Right lobe of liver (tissue), 6 donors: ENCODE results near the gene C10orf120. TPM values are rescaled to one million over a fixed set of nuclear protein-coding genes. Genes with fewer than 3 reads are reported as not detected.

Experiments
- ATAC-seq, 4 donors: fragments of 200-7000 bp; cut with Tn5 transposase; one replicate each; pipeline ENCODE4 v1.9.1; 2020; ENCODE audit warnings: mild to moderate bottlenecking in 4 of 4, moderate library complexity in 4 of 4
- DNase-seq, 3 donors: peaks; one replicate each; pipeline ENCODE4 v3.0.0-alpha.2; 2020
- H3K27ac ChIP-seq, 3 donors: fragments of 200-600 bp; one replicate each; pipeline ENCODE4 v1.8.0; 2022
- H3K27me3 ChIP-seq, 2 donors: fragments of 200-600 bp; one replicate each; pipeline ENCODE4 v1.8.0; 2022
- H3K36me3 ChIP-seq, 4 donors: fragments of 200-600 bp; sonication (generic) in 1 of 4; one replicate each; pipeline versions ENCODE4 v1.5.1 to v1.8.0; 2017 to 2022; ENCODE audit warnings: control low read depth in 1 of 4
- H3K4me1 ChIP-seq, 4 donors: fragments of 200-600 bp; sonication (generic) in 1 of 4; one replicate each; pipeline versions ENCODE4 v1.5.1 to v1.8.0; 2017 to 2022; ENCODE audit warnings: control low read depth in 1 of 4
- H3K4me3 ChIP-seq, 3 donors: fragments of 200-600 bp; one replicate each; pipeline ENCODE4 v1.8.0; 2022
- H3K9me3 ChIP-seq, 4 donors: fragments of 200-600 bp; sonication (generic) in 1 of 4; one replicate each; pipeline versions ENCODE4 v1.5.1 to v1.8.0; 2017 to 2022; ENCODE audit warnings: control low read depth in 1 of 4
- CTCF ChIP-seq, 4 donors: fragments of 200-600 bp in 3 of 4; fragments of 450-650 bp in 1 of 4; IDR thresholded peaks; one replicate each; pipeline versions ENCODE4 v1.5.1 to v1.8.0; 2016 to 2022; ENCODE audit warnings: antibody characterized with exemption in 4 of 4, mild to moderate bottlenecking in 2 of 4
- POLR2A ChIP-seq: fragments of 450-650 bp; IDR thresholded peaks from one replicate; pipeline ENCODE4 v1.6.1; 2017; ENCODE audit warnings: antibody characterized with exemption, mild to moderate bottlenecking
- WGBS: methylation state at CpG from one replicate; pipeline ENCODE4 v1.1.6; 2018; ENCODE audit warnings: low coverage, low lambda C conversion rate; ENCODE audit not compliant: insufficient coverage; ENCODE audit errors: missing lambda C conversion rate; 5-methylcytosine and 5-hydroxymethylcytosine counted together
- intact Hi-C, 2 donors: fragments of 100-400 bp; cut with DNase I; formaldehyde crosslinking; loops; one replicate each; pipeline versions ENCODE4 v1.11.2 to v1.14.1; 2022
- total RNA-seq, 6 experiments: library from RNA; depleted of rRNA in 2 of 6; stranded (reverse); fragments of >200 nt in 2 of 6; fragmentation: NEBNext Ultra II Directional in 3 of 6; extraction: Animal tissue kit (Norgen Biotek cat#: 25700) in 3 of 6; gene quantifications; one replicate each; pipeline versions ENCODE4 v1.1.0 to v1.2.4, GENCODE V29; 2016 to 2023
- donor health status: DM: no; HTN: yes; CAD: no.
- donor health status: DM: no; HTN: no; CAD: no.
- donor health status: DM: no; HTN: no; CAD: no.
- donor health status: DM: no; HTN: yes; CAD: no.
- donor health status: DM: no; HTN: yes; CAD: no.

C10orf120 gene
- total RNA-seq, 6 experiments from 2014 or later: not detected

GRCh38 chr10:122721111-122721510 lies 21.5 kb upstream of the C10orf120 start:
- Histone ChIP-seq H3K27ac (no peak overlapping the region), H3K9me3 (no peaks in the 10 kb centered on the region), H3K4me3 (no peak overlapping the region), H3K4me1 (no peaks in the 10 kb centered on the region), H3K36me3 (no peaks in the 10 kb centered on the region), H3K27me3 (no peaks in the 10 kb centered on the region)
- DNase-seq: no peak
- WGBS: 84% methylated on average over 3 of the region's 3 CpGs
- no peak for ATAC-seq
- intact Hi-C loops: no loop called here
- no peak for TF ChIP-seq POLR2A

GRCh38 chr10:122716025-122716424 lies 16.4 kb upstream of the C10orf120 start:
- no peaks in the 10 kb centered on the region for H3K4me1 ChIP-seq
- no peak for ATAC-seq

GRCh38 chr10:122715576-122715975 lies 15.9 kb upstream of the C10orf120 start:
- TF ChIP-seq POLR2A (no peak), CTCF (IDR thresholded peaks at IDR 0.05) (no peak)
- H3K27ac ChIP-seq: no peak overlapping the region
- DNase-seq (no peak), ATAC-seq (no peak)
- 66% methylated on average over 5 of the region's 9 CpGs for WGBS
- intact Hi-C loops: no loop called here
- no peaks in the 10 kb centered on the region for H3K27me3 ChIP-seq
- no peak overlapping the region for H3K4me3 ChIP-seq
- H3K9me3 ChIP-seq: no peaks in the 10 kb centered on the region
- no peaks in the 10 kb centered on the region for H3K4me1 ChIP-seq
- no peaks in the 10 kb centered on the region for H3K36me3 ChIP-seq

More at GRCh38 chr10:122716025-122716424, 16.4 kb upstream of the C10orf120 start:
- no peaks in the 10 kb centered on the region for H3K27me3 ChIP-seq
- H3K4me3 ChIP-seq: no peak overlapping the region
- intact Hi-C loops: no loop called here
- no peaks in the 10 kb centered on the region for H3K9me3 ChIP-seq
- DNase-seq: no peak
- 42% methylated on average over 2 of the region's 2 CpGs for WGBS
- no peak overlapping the region for H3K27ac ChIP-seq
- no peaks in the 10 kb centered on the region for H3K36me3 ChIP-seq
- no peak for TF ChIP-seq POLR2A
- no peak for TF ChIP-seq CTCF (IDR thresholded peaks at IDR 0.05)

- no peaks in the 10 kb centered on the region for H3K9me3 ChIP-seq
- intact Hi-C loops: no loop called here
- H3K4me1 ChIP-seq: no peaks in the 10 kb centered on the region
- H3K36me3 ChIP-seq: no peaks in the 10 kb centered on the region
- H3K27me3 ChIP-seq: no peaks in the 10 kb centered on the region
- WGBS: 53% methylated on average over 7 of the region's 7 CpGs
- ATAC-seq (no peak), DNase-seq (no peak)
- no peak overlapping the region for H3K27ac ChIP-seq
- no peak for TF ChIP-seq CTCF (IDR thresholded peaks at IDR 0.05)
- no peak for TF ChIP-seq POLR2A
- no peak overlapping the region for H3K4me3 ChIP-seq
Observed at GRCh38 chr10:122713091-122713885, 13.6 kb upstream of the C10orf120 start.

GRCh38 chr10:122710576-122710975 lies 10.9 kb upstream of the C10orf120 start:
- ATAC-seq (no peak), DNase-seq (no peak)
- H3K4me1 ChIP-seq: no peaks in the 10 kb centered on the region
- intact Hi-C loops: no loop called here
- no peaks in the 10 kb centered on the region for H3K36me3 ChIP-seq
- no peaks in the 10 kb centered on the region for H3K27me3 ChIP-seq
- H3K9me3 ChIP-seq: no peaks in the 10 kb centered on the region
- WGBS: 50% methylated on average over 1 of the region's 1 CpG
- no peak overlapping the region for H3K4me3 ChIP-seq
- TF ChIP-seq CTCF (IDR thresholded peaks at IDR 0.05): no peak
- no peak for TF ChIP-seq POLR2A
- H3K27ac ChIP-seq: no peak overlapping the region
